HG03558 (cell line): ENCODE measurements around the gene SYNPR.

ENCODE experiments used
- ATAC-seq: cut with Tn5 transposase; IDR thresholded peaks from one replicate; pipeline ENCODE4 v1.9.1; 2021; ENCODE audit warnings: moderate number of reproducible peaks; ENCODE audit not compliant: unreplicated experiment; ENCODE audit errors: extremely low read depth

SYNPR gene

DNA sequence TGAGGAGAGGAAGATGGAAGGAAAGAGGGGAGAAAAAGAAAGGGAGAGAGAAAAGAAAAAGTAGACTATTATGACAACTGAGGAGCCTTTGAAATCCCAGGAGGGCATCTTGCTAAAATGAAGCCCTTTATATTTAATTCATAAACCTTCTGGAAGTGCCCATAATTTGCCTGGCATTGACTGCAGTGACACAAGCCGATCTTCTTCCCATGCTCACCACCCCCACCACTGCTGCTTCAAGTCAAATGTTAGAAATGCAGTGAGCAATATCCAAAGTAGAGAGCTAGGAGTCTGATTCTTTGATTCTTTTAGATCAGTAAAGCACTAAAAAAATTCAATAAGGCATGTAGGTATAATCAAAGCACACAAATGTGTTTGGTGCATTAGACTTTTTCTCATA is 235.7 kb downstream of the SYNPR start:
- no peak for ATAC-seq

GRCh38 chr3:63514678-63515077 is 236.6 kb downstream of the SYNPR start:
- no peak for ATAC-seq

- ATAC-seq = no peak
These were observed 241.3 kb downstream of the SYNPR start for GRCh38 chr3:63519426-63519825.

- ATAC-seq = no peak
These were observed 243.5 kb downstream of the SYNPR start for GRCh38 chr3:63521657-63522056.

DNA sequence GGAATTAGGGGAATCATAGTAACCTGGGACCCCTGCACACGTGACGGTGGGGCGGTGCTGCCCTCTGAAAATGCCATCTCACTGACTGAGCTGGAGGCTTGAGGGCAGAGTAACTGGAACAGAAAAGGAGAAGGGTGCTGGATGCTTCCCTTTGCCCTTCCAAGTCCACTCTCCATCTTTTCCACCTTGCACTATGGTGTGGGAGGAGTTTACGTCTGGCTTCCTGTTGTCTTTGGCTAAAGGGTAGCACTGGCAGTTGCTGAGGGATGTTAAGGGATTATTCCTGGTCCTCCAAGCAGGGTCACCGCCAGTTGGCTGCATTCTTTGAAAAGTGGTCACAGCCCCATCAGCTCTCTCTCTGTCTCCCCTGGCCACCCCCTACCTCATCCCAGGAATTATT is 245.0 kb downstream of the SYNPR start:
- no peak for ATAC-seq

- ATAC-seq = no peak
These were observed 250.4 kb downstream of the SYNPR start for GRCh38 chr3:63528325-63529000.

DNA sequence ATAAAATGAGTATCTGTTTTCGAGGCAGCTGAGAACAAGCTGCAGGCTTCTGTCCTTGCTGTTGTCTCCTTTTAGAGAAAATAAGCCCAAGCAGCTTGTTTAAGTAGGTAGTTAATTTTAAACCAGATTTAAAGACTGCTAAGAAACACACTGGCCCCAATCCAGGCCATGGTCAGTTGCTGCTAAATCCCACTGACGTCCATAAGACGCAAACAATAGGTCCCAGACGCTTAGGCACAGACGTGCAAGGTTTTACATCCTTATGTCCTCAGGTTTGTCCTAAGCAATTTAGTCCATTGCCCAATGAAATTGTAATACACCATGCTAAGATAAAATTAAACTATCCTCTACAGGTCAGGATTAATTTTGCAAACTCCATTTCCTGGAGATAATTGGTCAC is 254.4 kb downstream of the SYNPR start:
- ATAC-seq = no peak

DNA sequence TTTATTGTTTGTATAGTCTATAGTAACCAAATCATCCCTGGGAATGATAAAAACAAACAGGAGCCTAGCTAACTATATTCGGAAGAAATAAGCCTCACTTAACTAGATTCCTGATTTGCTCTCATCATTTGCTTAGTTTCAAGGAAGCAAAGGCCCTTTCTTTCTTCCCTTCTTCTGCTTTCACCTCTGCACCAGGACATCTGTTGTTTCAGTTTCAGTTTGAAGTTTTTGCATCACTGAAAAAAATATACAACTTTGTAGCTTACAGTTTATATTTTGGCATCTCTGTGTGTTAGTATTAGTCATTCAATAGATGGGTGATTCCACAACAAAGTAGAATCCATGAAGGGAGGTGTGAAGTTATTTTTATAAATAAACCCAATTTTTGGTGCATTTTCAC is 260.8 kb downstream of the SYNPR start:
- no peak for ATAC-seq

GRCh38 chr3:63555767-63556166 is 277.7 kb downstream of the SYNPR start:
- ATAC-seq = no peak

GRCh38 chr3:63556401-63556800 is 278.3 kb downstream of the SYNPR start:
- ATAC-seq = no peak

GRCh38 chr3:63557912-63558311 is 279.8 kb downstream of the SYNPR start:
- ATAC-seq = peak; percentile 62

GRCh38 chr3:63559884-63560283 is 281.8 kb downstream of the SYNPR start:
- no peak for ATAC-seq

DNA sequence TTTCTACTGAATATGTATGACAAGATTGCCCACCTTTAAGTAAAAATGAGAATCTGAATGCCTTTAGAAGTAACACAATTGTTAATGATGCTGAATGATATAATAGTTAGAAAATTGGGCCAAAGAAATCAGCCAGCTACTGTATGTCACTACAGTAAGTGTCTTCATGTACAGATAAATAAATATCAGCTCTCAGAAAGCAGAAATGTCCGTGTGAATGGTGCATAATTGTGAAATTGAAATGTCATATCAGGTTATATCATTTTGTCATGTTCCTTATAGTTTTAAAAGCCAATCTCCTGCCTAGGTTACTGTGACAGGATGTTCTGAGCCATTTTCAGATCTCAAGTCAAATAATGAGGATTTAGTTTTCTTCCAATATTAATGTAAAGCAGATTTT is 283.8 kb downstream of the SYNPR start:
- ATAC-seq = no peak

DNA sequence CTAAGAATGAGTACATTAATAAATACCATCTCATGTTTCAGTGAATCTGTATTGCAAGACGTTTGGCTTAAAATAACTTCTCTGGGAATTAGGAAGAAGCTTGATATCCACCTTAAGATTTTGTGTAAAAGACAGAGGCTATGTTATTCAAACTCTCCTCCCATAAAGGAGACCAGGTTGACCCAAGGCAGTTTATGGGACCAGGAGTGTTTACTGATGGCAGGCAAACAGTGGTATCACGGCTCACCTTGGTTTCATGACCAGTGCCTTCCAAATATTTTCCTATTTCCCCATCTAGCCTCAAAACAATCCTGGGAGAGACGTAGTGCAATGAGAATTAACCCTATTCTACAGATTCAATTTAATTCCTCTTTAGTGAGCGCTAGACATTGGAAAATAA is 284.2 kb downstream of the SYNPR start:
- no peak for ATAC-seq

GRCh38 chr3:63563572-63563971 is 285.5 kb downstream of the SYNPR start:
- ATAC-seq = no peak

GRCh38 chr3:63565220-63565619 is 287.1 kb downstream of the SYNPR start:
- ATAC-seq = no peak

DNA sequence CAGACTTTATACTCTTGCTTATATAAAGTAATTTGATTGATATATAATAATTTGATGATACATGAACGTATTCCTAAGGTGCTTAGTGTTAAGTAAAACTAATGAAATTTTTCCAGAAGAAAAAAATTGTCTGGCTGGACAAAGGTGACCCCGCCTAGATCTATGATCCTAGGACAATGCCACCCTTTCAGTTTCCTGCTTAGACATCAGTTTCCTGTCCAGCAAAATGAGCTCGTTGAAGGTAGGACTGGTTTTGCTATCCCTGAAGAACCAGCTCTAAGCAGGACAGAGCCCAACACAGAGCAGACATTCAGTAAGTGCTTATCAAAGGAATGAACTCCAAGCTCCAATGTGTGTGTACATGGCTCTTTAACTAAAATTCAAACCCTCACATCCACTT is 293.6 kb downstream of the SYNPR start:
- ATAC-seq = no peak

DNA sequence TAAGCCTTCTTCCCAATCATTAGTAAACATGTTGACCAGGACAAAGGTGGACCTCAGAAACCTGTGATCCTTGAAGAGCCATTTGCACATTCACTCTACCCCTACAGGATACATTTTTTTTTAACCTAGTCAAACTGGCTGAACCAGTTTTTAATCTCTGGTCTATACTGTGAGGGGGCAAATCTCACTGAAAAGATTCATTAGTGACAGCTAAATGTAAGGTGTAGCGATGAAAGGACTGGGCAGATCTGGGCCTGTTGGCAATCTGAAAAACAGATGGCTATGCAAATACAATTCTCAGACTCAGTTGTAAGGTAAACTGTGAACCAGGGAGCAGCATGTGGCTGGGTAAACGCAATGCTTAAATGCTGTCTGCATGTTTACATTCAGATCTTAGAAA is 298.7 kb downstream of the SYNPR start:
- ATAC-seq = no peak

GRCh38 chr3:63578858-63579257 is 300.8 kb downstream of the SYNPR start:
- no peak for ATAC-seq

DNA sequence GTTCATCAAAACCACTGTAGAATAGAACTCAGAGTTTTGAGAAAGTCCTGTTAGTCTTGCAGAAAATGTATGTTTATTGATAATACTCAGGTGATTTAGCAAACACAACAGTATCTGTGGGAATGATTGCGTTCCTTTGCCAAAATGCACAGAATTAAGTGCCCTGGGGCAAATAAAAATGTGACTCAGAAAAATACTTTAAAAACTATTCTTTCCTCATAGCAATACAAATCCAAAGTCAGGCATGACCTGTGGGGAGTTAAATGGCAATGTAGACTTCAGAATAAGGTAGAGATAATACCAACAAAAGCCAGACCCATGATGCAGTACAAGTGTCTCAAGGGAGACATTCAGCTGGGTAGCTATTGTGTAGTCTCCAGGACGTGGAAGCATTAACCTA is 302.0 kb downstream of the SYNPR start:
- no peak for ATAC-seq

- no peak for ATAC-seq
These were observed 304.9 kb downstream of the SYNPR start for GRCh38 chr3:63582943-63583500.

GRCh38 chr3:63584681-63585080 is 306.6 kb downstream of the SYNPR start:
- no peak for ATAC-seq
